ENCODE measurements around the gene CUEDC1.

The CUEDC1 gene

GRCh38 chr17:57915985-57916757 is 39.0 kb downstream of the CUEDC1 start:
- peak; percentile 78 for DNase-seq (ENCODE audit: low spot score)

- DNase-seq (ENCODE audit: low spot score), result peak; percentile 45
Measured at GRCh38 chr17:57915544-57915943, 39.7 kb downstream of the CUEDC1 start.

- peak; percentile 45 for DNase-seq (ENCODE audit: low spot score)
Measured at GRCh38 chr17:57914273-57915142, 40.7 kb downstream of the CUEDC1 start.

- peak; percentile 67 for DNase-seq (ENCODE audit: low spot score)
Measured at GRCh38 chr17:57913575-57914272, 41.5 kb downstream of the CUEDC1 start.

- peak; percentile 99 for DNase-seq (ENCODE audit: low spot score)
Measured at GRCh38 chr17:57911834-57912673, 43.2 kb downstream of the CUEDC1 start.

- no peak for DNase-seq (ENCODE audit: low spot score)
Measured at GRCh38 chr17:57910462-57911420, 44.5 kb downstream of the CUEDC1 start.

- no peak for DNase-seq (ENCODE audit: low spot score)
Measured at GRCh38 chr17:57909551-57909950, 45.7 kb downstream of the CUEDC1 start.

GRCh38 chr17:57908278-57908677 is 46.9 kb downstream of the CUEDC1 start:
- DNase-seq (ENCODE audit: low spot score), result no peak

GRCh38 chr17:57906910-57907309 is 48.3 kb downstream of the CUEDC1 start:
- DNase-seq (ENCODE audit: low spot score), result peak; percentile 98

- DNase-seq (ENCODE audit: low spot score), result no peak
Measured at GRCh38 chr17:57905875-57906455, 49.2 kb downstream of the CUEDC1 start.

- no peak for DNase-seq (ENCODE audit: low spot score)
Measured at GRCh38 chr17:57903961-57904360, 51.3 kb downstream of the CUEDC1 start.

GRCh38 chr17:57902800-57903759 is 52.1 kb downstream of the CUEDC1 start:
- peak; percentile 88 for DNase-seq (ENCODE audit: low spot score)

GRCh38 chr17:57902117-57902799 is 53.0 kb downstream of the CUEDC1 start:
- no peak for DNase-seq (ENCODE audit: low spot score)

GRCh38 chr17:57900991-57901743 is 54.0 kb downstream of the CUEDC1 start:
- no peak for DNase-seq (ENCODE audit: low spot score)

- no peak for DNase-seq (ENCODE audit: low spot score)
Measured at GRCh38 chr17:57899822-57900221, 55.4 kb downstream of the CUEDC1 start.

GRCh38 chr17:57899391-57899790 is 55.8 kb downstream of the CUEDC1 start:
- DNase-seq (ENCODE audit: low spot score), result peak; percentile 47
